ENCODE results near the gene ZCCHC2.

DNA sequence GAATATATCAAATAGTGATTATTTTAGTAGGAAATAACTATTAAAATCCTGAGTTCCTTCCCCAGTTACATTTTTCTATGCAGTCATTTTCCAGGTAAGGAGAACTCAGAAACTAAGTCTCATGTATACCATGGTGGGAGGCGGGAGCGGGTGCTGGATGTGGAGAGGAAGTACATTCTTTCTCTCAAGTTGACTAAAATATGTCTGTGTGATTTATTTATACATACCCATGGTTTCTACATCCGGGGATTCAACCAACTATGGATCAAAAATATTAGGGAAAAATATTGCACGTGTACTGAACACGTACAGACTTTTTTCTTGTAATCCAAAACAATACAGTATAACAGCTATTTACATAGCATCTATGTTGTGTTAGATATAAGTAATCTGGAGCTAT is 6.8 kb downstream of the ZCCHC2 start:
- TF ChIP-seq, protein P1, sequence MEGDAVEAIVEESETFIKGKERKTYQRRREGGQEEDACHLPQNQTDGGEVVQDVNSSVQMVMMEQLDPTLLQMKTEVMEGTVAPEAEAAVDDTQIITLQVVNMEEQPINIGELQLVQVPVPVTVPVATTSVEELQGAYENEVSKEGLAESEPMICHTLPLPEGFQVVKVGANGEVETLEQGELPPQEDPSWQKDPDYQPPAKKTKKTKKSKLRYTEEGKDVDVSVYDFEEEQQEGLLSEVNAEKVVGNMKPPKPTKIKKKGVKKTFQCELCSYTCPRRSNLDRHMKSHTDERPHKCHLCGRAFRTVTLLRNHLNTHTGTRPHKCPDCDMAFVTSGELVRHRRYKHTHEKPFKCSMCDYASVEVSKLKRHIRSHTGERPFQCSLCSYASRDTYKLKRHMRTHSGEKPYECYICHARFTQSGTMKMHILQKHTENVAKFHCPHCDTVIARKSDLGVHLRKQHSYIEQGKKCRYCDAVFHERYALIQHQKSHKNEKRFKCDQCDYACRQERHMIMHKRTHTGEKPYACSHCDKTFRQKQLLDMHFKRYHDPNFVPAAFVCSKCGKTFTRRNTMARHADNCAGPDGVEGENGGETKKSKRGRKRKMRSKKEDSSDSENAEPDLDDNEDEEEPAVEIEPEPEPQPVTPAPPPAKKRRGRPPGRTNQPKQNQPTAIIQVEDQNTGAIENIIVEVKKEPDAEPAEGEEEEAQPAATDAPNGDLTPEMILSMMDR (conservative IDR thresholded peaks at IDR 0.05; ENCODE audit: low read depth, low read length) = no peak
- no peak for TF ChIP-seq POLR2A (IDR thresholded peaks at IDR 0.05; ENCODE audit: low read depth, low read length)

Measured in IMR-90 (cell line).